Fibroblast of pulmonary artery (primary cell): ENCODE measurements around the gene LMX1A.

Experiments
- DNase-seq: peaks from one replicate; pipeline ENCODE4 v3.0.0-alpha.2; 2010; ENCODE audit warnings: low read depth
- H3K4me3 ChIP-seq: replicated peaks from 2 replicates; pipeline ENCODE4 v1.5.1; 2011; ENCODE audit warnings: low read depth, mild to moderate bottlenecking, control low read depth, low read length, moderate library complexity
- TF ChIP-seq, protein P1 (sequence below): IDR thresholded peaks from 2 replicates; pipeline ENCODE4 v1.5.1; 2011; ENCODE audit warnings: mild to moderate bottlenecking, control low read depth, low read length, inconsistent platforms; ENCODE audit errors: missing control alignments

The LMX1A gene

DNA sequence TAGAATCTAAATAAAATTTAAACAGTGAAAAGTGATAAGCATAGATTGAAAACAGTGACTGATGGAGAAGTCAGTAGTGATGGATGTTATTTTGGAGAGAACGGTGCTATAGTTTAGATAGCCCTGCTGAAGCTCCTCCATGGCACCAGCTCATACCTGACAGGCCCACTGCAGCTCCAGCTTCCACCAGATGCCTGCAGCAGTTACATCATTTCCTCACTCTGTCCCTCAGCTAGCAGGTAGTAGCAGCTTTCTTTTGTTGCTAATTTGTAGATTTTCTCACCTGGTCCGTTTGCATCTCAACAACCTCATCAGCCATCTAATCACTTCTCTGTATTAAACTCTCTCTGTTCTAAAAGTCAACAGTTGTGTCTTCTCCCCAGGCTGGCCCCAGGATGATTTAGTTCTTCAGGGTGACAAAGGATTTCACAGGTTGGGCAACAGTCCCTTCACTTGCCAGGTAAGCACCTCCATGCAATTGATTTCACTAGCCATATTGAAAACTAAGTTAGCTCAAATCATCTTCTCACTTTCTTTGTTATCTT lies 128.3 kb downstream of the LMX1A start:
- TF ChIP-seq, protein P1, sequence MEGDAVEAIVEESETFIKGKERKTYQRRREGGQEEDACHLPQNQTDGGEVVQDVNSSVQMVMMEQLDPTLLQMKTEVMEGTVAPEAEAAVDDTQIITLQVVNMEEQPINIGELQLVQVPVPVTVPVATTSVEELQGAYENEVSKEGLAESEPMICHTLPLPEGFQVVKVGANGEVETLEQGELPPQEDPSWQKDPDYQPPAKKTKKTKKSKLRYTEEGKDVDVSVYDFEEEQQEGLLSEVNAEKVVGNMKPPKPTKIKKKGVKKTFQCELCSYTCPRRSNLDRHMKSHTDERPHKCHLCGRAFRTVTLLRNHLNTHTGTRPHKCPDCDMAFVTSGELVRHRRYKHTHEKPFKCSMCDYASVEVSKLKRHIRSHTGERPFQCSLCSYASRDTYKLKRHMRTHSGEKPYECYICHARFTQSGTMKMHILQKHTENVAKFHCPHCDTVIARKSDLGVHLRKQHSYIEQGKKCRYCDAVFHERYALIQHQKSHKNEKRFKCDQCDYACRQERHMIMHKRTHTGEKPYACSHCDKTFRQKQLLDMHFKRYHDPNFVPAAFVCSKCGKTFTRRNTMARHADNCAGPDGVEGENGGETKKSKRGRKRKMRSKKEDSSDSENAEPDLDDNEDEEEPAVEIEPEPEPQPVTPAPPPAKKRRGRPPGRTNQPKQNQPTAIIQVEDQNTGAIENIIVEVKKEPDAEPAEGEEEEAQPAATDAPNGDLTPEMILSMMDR, result no peak
- DNase-seq, result no peak
- H3K4me3 ChIP-seq, result no peak overlapping the region

DNA sequence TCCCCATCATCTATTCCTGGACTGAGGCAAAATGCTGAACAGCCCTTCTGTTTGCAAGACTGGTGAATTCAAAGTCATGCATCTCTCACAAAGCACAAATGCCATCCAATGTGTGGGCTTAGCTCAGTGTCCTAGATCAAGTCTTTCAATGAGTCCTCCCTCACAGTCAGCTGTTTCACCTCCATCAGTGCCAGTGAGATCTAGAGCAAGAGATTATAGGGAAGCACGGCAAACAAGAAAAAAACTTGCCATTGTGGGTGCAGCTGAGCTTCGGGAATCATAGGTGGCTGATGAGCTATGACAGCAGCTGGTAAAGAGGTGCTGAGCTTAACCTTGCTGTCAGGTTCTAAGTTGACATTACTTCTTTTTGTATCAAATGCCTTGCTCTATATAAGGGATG lies 130.2 kb downstream of the LMX1A start:
- no peak for DNase-seq
- TF ChIP-seq, protein P1, result no peak
- no peak overlapping the region for H3K4me3 ChIP-seq

DNA sequence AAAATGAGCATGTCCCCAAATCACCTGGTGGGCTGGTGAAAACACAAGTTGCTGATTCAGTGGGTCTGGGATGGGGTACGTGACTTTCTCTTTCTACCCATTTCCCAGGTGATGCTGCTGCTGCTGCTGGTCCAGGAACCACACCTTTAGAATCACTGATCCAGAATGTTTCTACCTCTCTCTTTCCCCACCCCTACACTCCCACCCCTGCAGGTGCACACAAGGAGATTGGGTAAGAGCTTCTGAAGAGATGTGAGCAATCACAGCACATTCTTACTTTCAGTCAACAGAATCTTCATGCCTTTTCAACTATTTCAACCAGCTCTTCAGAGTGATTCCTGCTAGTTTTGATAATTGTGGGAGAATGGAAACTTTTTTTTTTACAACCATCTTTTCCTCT lies 130.9 kb downstream of the LMX1A start:
- no peak for DNase-seq
- H3K4me3 ChIP-seq, result no peak overlapping the region
- TF ChIP-seq, protein P1, result no peak

DNA sequence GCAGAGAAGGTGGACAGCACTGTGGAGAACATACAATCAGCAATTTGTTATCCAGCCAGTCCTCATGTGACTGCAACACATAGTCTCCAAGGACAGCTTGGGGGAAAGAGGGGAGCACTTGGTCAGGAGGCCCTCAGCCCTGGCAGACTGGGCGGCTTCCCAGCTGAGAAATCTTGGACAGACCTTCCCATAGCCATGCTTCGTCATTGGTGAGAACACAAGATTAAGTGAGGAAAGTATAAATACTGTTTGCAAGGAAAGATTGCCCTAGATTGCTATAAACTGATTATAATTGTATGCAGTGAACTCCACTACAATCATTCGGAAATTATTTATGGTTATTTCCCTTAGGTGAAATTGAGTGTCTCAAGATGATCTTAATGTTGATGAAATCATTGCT lies 131.5 kb downstream of the LMX1A start:
- DNase-seq, result no peak
- TF ChIP-seq, protein P1, result no peak
- H3K4me3 ChIP-seq, result no peak overlapping the region

DNA sequence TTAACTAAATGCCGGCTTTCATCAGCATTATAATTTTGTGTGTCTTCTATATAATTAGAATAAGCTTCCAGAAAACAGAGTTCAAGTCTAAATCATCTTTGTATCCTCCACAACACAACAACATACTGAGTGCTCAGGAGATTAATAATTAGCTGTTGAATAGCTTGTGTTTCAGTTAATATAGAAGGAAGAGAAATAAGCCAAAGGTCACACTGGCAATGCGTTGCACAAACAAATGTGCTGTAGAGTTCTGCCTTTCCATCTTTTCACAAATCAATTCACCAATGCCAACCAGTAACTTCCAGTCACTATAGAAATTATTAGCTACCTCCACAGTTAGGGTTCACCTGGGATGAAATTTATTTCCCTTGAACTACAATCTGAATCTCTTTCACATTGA lies 132.0 kb downstream of the LMX1A start:
- TF ChIP-seq, protein P1, result no peak
- H3K4me3 ChIP-seq, result no peak overlapping the region
- DNase-seq, result no peak

DNA sequence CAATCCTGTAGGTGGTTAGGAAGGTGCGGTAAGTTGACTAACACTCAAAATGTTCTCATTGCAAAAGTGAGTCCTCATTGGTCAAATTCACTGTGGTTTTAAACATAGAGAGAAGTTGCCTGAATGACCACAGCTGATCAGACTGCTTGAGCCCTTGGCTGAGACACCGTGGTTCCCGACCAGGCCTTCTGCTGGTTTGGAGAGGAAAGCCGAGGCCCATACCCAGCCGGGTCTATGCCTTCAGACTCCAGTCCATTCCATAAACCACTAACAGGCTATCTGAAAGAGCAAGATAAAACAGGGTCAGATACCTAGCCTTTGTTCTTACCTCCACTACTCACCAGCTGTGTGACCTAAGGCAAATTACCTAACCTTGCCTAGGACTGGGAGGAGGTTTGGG lies 133.9 kb downstream of the LMX1A start:
- TF ChIP-seq, protein P1, result no peak
- no peak overlapping the region for H3K4me3 ChIP-seq
- no peak for DNase-seq

DNA sequence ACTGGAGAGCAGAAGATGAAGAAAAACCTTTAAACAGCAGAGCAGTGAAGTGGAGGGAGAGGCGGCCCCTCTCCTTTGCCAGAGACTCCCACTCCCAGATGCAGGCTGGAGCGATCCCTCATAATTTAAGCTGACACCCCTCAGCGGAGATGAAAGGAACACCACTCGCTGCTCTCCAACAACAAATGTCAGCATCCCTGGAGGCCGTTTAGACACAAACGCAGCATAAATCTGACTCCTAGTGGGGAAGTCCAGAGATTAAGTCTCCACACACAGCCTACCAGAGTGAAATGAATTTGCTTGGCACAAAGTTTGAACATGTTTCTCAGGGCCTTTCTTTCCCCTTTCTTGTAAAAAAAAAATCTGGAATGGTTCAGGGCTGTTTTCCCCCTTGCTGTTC lies 137.8 kb downstream of the LMX1A start:
- DNase-seq, result no peak
- TF ChIP-seq, protein P1, result no peak
- no peak overlapping the region for H3K4me3 ChIP-seq
